ENCODE results near the gene WNT1. TPM values are rescaled to one million over a fixed set of nuclear protein-coding genes. Genes with fewer than 3 reads are reported as not detected.

Gene WNT1
- total RNA-seq, 4 donors from 2014 or later, result not detected

DNA sequence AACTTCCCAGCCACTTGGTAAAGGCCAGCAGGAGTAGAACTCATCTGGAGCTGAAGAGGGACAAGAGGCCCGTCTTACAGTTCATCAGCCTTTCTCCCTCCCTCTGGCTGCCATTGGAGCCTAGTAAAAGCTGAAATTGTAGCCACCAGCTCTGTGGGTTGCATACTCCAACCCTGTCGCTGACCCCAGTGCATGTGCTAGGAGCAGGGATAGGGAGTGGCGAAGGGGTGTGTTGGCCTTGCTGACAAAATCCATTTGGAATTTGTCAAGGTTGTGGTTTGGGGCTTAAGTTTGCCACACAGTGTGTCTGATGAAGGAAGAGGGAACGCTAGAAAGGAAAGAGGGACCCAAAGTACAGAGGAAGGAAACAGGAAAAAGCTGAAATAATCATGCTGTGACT is 16.8 kb upstream of the WNT1 start:
- no peak for TF ChIP-seq EP300 (IDR thresholded peaks at IDR 0.05)
- no peak for TF ChIP-seq POLR2A (IDR thresholded peaks at IDR 0.05)
- TF ChIP-seq, protein P1, sequence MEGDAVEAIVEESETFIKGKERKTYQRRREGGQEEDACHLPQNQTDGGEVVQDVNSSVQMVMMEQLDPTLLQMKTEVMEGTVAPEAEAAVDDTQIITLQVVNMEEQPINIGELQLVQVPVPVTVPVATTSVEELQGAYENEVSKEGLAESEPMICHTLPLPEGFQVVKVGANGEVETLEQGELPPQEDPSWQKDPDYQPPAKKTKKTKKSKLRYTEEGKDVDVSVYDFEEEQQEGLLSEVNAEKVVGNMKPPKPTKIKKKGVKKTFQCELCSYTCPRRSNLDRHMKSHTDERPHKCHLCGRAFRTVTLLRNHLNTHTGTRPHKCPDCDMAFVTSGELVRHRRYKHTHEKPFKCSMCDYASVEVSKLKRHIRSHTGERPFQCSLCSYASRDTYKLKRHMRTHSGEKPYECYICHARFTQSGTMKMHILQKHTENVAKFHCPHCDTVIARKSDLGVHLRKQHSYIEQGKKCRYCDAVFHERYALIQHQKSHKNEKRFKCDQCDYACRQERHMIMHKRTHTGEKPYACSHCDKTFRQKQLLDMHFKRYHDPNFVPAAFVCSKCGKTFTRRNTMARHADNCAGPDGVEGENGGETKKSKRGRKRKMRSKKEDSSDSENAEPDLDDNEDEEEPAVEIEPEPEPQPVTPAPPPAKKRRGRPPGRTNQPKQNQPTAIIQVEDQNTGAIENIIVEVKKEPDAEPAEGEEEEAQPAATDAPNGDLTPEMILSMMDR (IDR thresholded peaks at IDR 0.05), result no peak

DNA sequence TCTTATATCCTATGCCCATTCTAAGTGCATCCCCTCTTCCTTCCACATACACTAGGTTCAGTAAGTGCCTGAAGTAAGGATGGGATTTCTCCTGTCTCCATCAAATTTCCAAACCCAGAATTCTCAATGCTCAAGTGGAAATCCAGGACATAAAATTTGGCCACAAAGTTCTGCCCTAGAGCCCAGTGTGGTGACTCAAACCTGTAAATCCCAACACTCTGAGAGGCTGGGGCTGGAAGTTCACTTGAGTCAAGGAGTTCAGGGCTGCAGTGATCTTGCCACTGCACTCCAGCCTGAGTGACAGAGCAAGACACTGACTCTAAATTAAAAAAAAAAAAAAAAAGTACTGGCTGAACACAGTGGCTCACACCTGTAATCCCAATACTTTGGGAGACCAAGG is 16.3 kb upstream of the WNT1 start:
- no peak overlapping the region for H3K27ac ChIP-seq
- peaks cover 0 to 17% of the 10 kb centered on the region in 2 donors for H3K27me3 ChIP-seq
- no peaks in the 10 kb centered on the region for H3K36me3 ChIP-seq
- H3K4me3 ChIP-seq, result no peak overlapping the region
- DNase-seq (ENCODE audit: low spot score in 2 of 2), result no peak
- H3K4me1 ChIP-seq, result peaks cover 0 to 8% (median 3%) of the 10 kb centered on the region in 4 donors
- no peaks in the 10 kb centered on the region for H3K9me3 ChIP-seq
- TF ChIP-seq EP300 (IDR thresholded peaks at IDR 0.05) (no peak), POLR2A (IDR thresholded peaks at IDR 0.05) (no peak)
- TF ChIP-seq, protein P1 (IDR thresholded peaks at IDR 0.05), result no peak

More for the DNA sequence above, 16.8 kb upstream of the WNT1 start:
- Histone ChIP-seq H3K9me3 (no peaks in the 10 kb centered on the region), H3K4me3 (no peak overlapping the region), H3K27me3 (peaks cover 0 to 15% of the 10 kb centered on the region in 2 donors), H3K4me1 (peaks cover 0 to 8% (median 3%) of the 10 kb centered on the region in 4 donors), H3K27ac (no peak overlapping the region), H3K36me3 (no peaks in the 10 kb centered on the region)
- WGBS, 2 donors, result 42 to 53% methylated on average over 4 of the region's 4 CpGs
- DNase-seq (ENCODE audit: low spot score in 2 of 2), result no peak

DNA sequence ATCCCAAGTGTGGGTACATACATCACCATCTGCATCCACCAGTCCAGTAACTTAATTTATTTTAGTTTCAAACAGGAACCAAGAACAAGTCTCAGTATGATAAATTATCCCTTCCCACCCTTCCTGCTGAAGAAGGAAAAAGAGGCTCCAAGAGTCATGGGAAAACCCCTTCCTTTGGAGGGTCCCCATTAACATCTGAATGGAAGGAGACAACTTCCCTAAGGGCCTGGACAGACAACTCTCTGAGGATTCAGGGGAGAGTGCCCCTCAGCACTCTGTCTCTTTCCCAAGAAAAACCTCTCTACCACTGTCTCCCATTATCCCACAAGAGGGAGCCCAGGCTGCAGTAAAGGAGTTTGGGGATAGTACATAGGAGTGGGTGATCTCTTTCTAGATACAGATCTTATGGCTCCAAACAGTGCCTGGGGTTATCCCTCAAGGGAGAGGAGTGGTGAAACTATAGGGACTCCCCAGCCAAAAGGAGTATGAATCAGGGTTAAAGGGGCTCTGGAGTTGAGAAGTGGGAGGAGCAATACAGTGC is 12.8 kb upstream of the WNT1 start:
- Histone ChIP-seq H3K4me3 (no peak overlapping the region), H3K27ac (no peak overlapping the region), H3K9me3 (no peaks in the 10 kb centered on the region), H3K27me3 (peaks cover 0 to 32% of the 10 kb centered on the region in 2 donors), H3K36me3 (no peaks in the 10 kb centered on the region), H3K4me1 (peaks cover 0 to 15% (median 7%) of the 10 kb centered on the region in 4 donors)
- no peak for DNase-seq (ENCODE audit: low spot score in 2 of 2)
- TF ChIP-seq EP300 (IDR thresholded peaks at IDR 0.05) (no peak), POLR2A (IDR thresholded peaks at IDR 0.05) (no peak)
- TF ChIP-seq, protein P1 (IDR thresholded peaks at IDR 0.05), result no peak

DNA sequence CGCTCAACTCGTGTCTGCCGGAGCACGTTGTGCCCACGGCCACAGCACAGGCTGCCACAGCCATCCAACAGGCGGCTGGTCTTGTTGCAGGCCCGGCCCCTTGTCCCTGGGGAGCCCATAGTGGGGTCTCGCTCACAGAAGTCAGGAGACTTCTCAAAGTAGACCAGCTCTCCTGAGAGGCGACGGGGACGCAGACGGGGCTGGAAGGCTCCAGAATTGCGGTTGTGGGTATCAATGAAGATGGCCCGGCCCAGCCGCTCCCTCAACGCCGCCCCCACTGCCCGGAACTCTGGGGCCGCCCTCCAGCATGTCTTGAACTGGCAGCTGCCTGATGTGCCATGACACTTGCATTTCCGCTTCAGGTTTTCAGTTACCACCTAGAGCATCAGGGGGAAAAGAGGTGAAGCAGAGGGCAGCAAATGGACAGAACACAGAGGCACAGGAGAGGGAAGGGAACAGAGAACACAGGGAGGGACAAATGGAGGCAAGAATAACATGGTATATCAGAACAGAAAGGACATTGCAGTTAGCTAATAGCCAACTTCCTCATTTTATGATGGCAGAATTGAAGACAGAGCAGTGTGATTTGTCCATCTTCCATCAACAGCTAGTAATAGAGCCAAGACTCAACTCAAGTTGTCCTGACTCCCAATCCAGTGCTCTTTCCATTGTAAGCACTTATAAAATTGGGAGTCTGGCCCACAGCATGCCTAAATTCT is 11.8 kb upstream of the WNT1 start:
- Histone ChIP-seq H3K4me1 (peaks cover 0 to 24% (median 9%) of the 10 kb centered on the region in 4 donors), H3K4me3 (no peak overlapping the region), H3K36me3 (no peaks in the 10 kb centered on the region), H3K27ac (no peak overlapping the region), H3K27me3 (peaks cover 0 to 42% of the 10 kb centered on the region in 2 donors), H3K9me3 (no peaks in the 10 kb centered on the region)
- DNase-seq (ENCODE audit: low spot score in 2 of 2), result no peak
- TF ChIP-seq, protein P1 (IDR thresholded peaks at IDR 0.05), result no peak
- TF ChIP-seq POLR2A (IDR thresholded peaks at IDR 0.05), result no peak
- no peak for TF ChIP-seq EP300 (IDR thresholded peaks at IDR 0.05)
- 51 to 57% methylated on average over 17 to 19 of the region's 20 CpGs for WGBS, 2 donors

DNA sequence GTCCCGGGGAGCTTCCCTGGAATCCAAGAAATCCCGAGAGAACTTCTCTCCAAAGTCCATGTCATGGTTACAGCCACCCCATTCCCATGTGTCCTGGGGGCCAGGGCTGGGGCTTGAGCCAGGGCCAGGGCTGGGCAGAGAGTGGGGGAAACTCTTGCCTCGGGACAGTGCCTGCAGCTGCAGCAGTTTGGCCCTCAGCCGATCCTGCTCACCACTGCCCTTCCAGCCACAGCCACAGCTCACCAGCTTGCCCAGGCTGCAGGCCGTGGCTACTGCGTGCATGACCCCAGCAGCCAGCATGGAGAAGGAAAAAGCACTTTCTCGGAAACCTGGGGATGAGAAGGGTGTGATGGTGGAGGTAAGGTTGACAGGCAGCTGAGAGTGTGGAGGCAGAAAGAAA is 10.1 kb upstream of the WNT1 start:
- no peaks in the 10 kb centered on the region for H3K9me3 ChIP-seq
- H3K36me3 ChIP-seq, result no peaks in the 10 kb centered on the region
- peaks cover 0 to 41% (median 17%) of the 10 kb centered on the region in 4 donors for H3K4me1 ChIP-seq
- no peak overlapping the region for H3K27ac ChIP-seq
- H3K27me3 ChIP-seq, result peaks cover 0 to 59% of the 10 kb centered on the region in 2 donors
- DNase-seq (ENCODE audit: low spot score in 2 of 2), result no peak
- no peak overlapping the region for H3K4me3 ChIP-seq
- no peak for TF ChIP-seq POLR2A (IDR thresholded peaks at IDR 0.05)
- TF ChIP-seq, protein P1 (IDR thresholded peaks at IDR 0.05), result no peak
- no peak for TF ChIP-seq EP300 (IDR thresholded peaks at IDR 0.05)
- 75 to 81% methylated on average over 6 of the region's 7 CpGs for WGBS, 2 donors

All from tibial nerve (tissue), 4 donors.